K562 (cell line): Measurements from ENCODE around the gene UBALD2. TPM values are rescaled to one million over a fixed set of nuclear protein-coding genes. Genes with fewer than 3 reads are reported as not detected.

Experiments used
- CAMTA2 ChIP-seq: fragments of 250-450 bp; sonication (Bioruptor Pico); conservative IDR thresholded peaks from 2 replicates; pipeline ENCODE4 v1.5.1; 2022
- CBFA2T3 ChIP-seq: fragments of 450-650 bp; IDR thresholded peaks from 2 replicates; pipeline ENCODE4 v1.6.1; 2017
- CBX8 ChIP-seq: fragments of 200-600 bp; sonication (generic); IDR thresholded peaks from 2 replicates; pipeline ENCODE4 v1.6.1; 2012; ENCODE audit warnings: borderline replicate concordance, mixed run types, low read depth, mild to moderate bottlenecking, moderate library complexity, mixed read lengths, low read length, control low read depth, inconsistent platforms; ENCODE audit not compliant: poor library complexity, severe bottlenecking; ENCODE audit errors: extremely low read depth
- CXXC5 ChIP-seq: fragments of 250-450 bp; sonication (Bioruptor Pico); IDR thresholded peaks from 2 replicates; pipeline ENCODE4 v1.8.0; 2022; ENCODE audit warnings: inconsistent platforms, mild to moderate bottlenecking, moderate library complexity
- DPF2 ChIP-seq: fragments of 450-650 bp; IDR thresholded peaks from 2 replicates; pipeline ENCODE4 v1.6.1; 2016
- FIP1L1 ChIP-seq: fragments of 200-400 bp; formaldehyde crosslinking; IDR thresholded peaks from 2 replicates; pipeline ENCODE4 v1.6.1; 2018; ENCODE audit warnings: mild to moderate bottlenecking, low read depth, low read length; ENCODE audit not compliant: poor library complexity, severe bottlenecking
- HBP1 ChIP-seq: fragments of 450-650 bp; formaldehyde crosslinking; IDR thresholded peaks from 2 replicates; pipeline ENCODE4 v1.4.0; 2022; ENCODE audit warnings: missing genetic modification characterization
- HDAC2 ChIP-seq: fragments of 450-650 bp; IDR thresholded peaks from 2 replicates; pipeline ENCODE4 v1.6.1; 2016; ENCODE audit warnings: mild to moderate bottlenecking
- HEY1 ChIP-seq: fragments of 250-450 bp; sonication (Bioruptor Pico); IDR thresholded peaks from 2 replicates; pipeline ENCODE4 v1.5.0; 2020; ENCODE audit warnings: mild to moderate bottlenecking, moderate library complexity, borderline replicate concordance
- NONO ChIP-seq, 2 experiments: fragments of 200-400 bp in 1 of 2; fragments of 450-650 bp in 1 of 2; formaldehyde crosslinking in 1 of 2; IDR thresholded peaks; 2 replicates each; pipeline ENCODE4 v1.6.1; 2017; ENCODE audit warnings: low read depth in 2 of 2, mild to moderate bottlenecking in 2 of 2, moderate library complexity in 2 of 2, low read length in 1 of 2
- RFX1 ChIP-seq: fragments of 450-650 bp; IDR thresholded peaks from 2 replicates; pipeline ENCODE4 v1.6.1; 2016; ENCODE audit warnings: mild to moderate bottlenecking, moderate library complexity
- RHOXF2B ChIP-seq: fragments of 250-450 bp; sonication (Bioruptor Pico); conservative IDR thresholded peaks from 2 replicates; pipeline ENCODE4 v1.5.1; 2021
- SRSF1 ChIP-seq: fragments of 200-400 bp; formaldehyde crosslinking; IDR thresholded peaks from 2 replicates; pipeline ENCODE4 v1.6.1; 2017; ENCODE audit warnings: mild to moderate bottlenecking, low read depth, low read length, moderate library complexity
- TCF3 ChIP-seq: sonication (generic); formaldehyde crosslinking; IDR thresholded peaks from 2 replicates; pipeline ENCODE4 v1.4.0; 2020; ENCODE audit warnings: mild to moderate bottlenecking, missing genetic modification reagents
- ZNF12 ChIP-seq: sonication (generic); formaldehyde crosslinking; IDR thresholded peaks from 2 replicates; pipeline ENCODE4 v1.4.0; 2020; ENCODE audit warnings: mild to moderate bottlenecking, missing genetic modification reagents
- ZNF253 ChIP-seq: fragments of 250-450 bp; sonication (Bioruptor Pico); conservative IDR thresholded peaks from 2 replicates; pipeline ENCODE4 v1.6.1; 2021; ENCODE audit warnings: mild to moderate bottlenecking
- ZNF592 ChIP-seq: fragments of 450-650 bp; IDR thresholded peaks from 2 replicates; pipeline ENCODE4 v1.6.1; 2017; ENCODE audit warnings: antibody characterized with exemption, mild to moderate bottlenecking
- polyA plus RNA-seq, 8 experiments: library from polyadenylated mRNA; depleted of rRNA in 4 of 8; stranded (reverse) in 5 of 8; unstranded in 3 of 8; fragments of >200 nt; fragmentation: Nextera tagmentation in 2 of 8; fragmentation: Illumina TruSeq in 1 of 8; extraction: Ambion mirVana in 2 of 8; extraction: Trizol in 1 of 8; gene quantifications; 2 replicates each; pipeline versions ENCODE4 v1.2.1 to v1.2.3, GENCODE V29; 2011 to 2014; ENCODE audit warnings: inconsistent platforms in 1 of 8, missing spikeins in 1 of 8
- total RNA-seq, 7 experiments: library from RNA; depleted of rRNA in 6 of 7; stranded (reverse); fragments of >200 nt in 6 of 7; fragmentation: Illumina TruSeq in 2 of 7; extraction: Trizol in 2 of 7; gene quantifications; 2 replicates each; pipeline versions ENCODE4 v1.2.1 to v1.2.3, GENCODE V29; 2011 to 2021; ENCODE audit warnings: low replicate concordance in 1 of 7
- TF ChIP-seq, protein P1 (sequence below), 3 experiments: fragments of 200-800 bp in 1 of 3; sonication (Bioruptor generic) in 1 of 3; sonication (generic) in 1 of 3; formaldehyde crosslinking in 1 of 3; IDR thresholded peaks; 2 replicates each; pipeline versions ENCODE4 v1.6.1 to v1.8.0; 2016 to 2022; ENCODE audit warnings: mild to moderate bottlenecking in 2 of 3, missing compliant biosample characterization in 2 of 3, missing genetic modification characterization in 2 of 3, missing genetic modification reagents in 1 of 3
- TF ChIP-seq, protein P2 (sequence below): sonication (generic); formaldehyde crosslinking; IDR thresholded peaks from 2 replicates; pipeline ENCODE4 v1.8.0; 2023; ENCODE audit warnings: mild to moderate bottlenecking, missing genetic modification reagents

The UBALD2 gene
- total and polyA plus RNA-seq, 9 of the 15 experiments (the other 6 are each of a cell fraction or from before 2014, with no cell fraction given), result 2.3 to 94.1 (median 25.3) TPM

GRCh38 chr17:76219670-76220383 is 45.3 kb upstream of the UBALD2 start (continued):
- TF ChIP-seq ZNF592 (peak; percentile 43; the same call in 1 of the 2 replicates), HDAC2 (no peak), CXXC5 (CRISPR knock-in tag) (peak; percentile 48), RFX1 (no peak), FIP1L1 (no peak), NONO (IDR thresholded peaks at IDR 0.05; ENCODE audit: low read depth in 2 of 2, low read length in 1 of 2) (no peak), ZNF253 (no peak), HBP1 (CRISPR knock-in tag) (no peak), CBX8 (no peak), RHOXF2B (CRISPR knock-in tag) (no peak), TCF3 (CRISPR knock-in tag) (peak; percentile 62), DPF2 (peak; percentile 53; the same call in 1 of the 2 replicates), CAMTA2 (CRISPR knock-in tag) (no peak), ZNF12 (CRISPR knock-in tag) (no peak), SRSF1 (no peak), HEY1 (CRISPR knock-in tag) (no peak), CBFA2T3 (peak; percentile 46; the same call in 1 of the 2 replicates)
- TF ChIP-seq, protein P1, sequence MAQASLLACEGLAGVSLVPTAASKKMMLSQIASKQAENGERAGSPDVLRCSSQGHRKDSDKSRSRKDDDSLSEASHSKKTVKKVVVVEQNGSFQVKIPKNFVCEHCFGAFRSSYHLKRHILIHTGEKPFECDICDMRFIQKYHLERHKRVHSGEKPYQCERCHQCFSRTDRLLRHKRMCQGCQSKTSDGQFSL (CRISPR knock-in tag; IDR thresholded peaks at IDR 0.05), result no peak
- TF ChIP-seq, protein P1 (tag; IDR thresholded peaks at IDR 0.05), result no peak
- TF ChIP-seq, protein P2, sequence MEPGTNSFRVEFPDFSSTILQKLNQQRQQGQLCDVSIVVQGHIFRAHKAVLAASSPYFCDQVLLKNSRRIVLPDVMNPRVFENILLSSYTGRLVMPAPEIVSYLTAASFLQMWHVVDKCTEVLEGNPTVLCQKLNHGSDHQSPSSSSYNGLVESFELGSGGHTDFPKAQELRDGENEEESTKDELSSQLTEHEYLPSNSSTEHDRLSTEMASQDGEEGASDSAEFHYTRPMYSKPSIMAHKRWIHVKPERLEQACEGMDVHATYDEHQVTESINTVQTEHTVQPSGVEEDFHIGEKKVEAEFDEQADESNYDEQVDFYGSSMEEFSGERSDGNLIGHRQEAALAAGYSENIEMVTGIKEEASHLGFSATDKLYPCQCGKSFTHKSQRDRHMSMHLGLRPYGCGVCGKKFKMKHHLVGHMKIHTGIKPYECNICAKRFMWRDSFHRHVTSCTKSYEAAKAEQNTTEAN (CRISPR knock-in tag), result no peak
